Dermis microvascular lymphatic vessel endothelial cell (primary cell): ENCODE data around the gene CRABP1. TPM values are rescaled to one million over a fixed set of nuclear protein-coding genes. Genes with fewer than 3 reads are reported as not detected.

Source experiments
- DNase-seq, 2 donors: peaks; one replicate each; pipeline versions ENCODE4 v3.0.0 to v3.0.0-alpha.2; 2010; ENCODE audit warnings: low read depth in 2 of 2
- total RNA-seq: library from RNA; depleted of rRNA; stranded (reverse); fragments of >200 nt; gene quantifications from 2 replicates; pipeline ENCODE4 v1.2.1, GENCODE V29; 2014

CRABP1 gene
- not detected in 2 replicates for total RNA-seq

GRCh38 chr15:78340231-78341056 lies at the start of gene CRABP1:
TSS of gene CRABP1 (plus strand) at chr15:78340353. CDS start at chr15:78340429, 76 bp downstream.
- no peak for DNase-seq

- DNase-seq = no peak
These were observed 49.1 kb upstream of the CRABP1 start for GRCh38 chr15:78291052-78291451.

- DNase-seq = no peak
These were observed 48.5 kb upstream of the CRABP1 start for GRCh38 chr15:78291698-78292097.

- no peak for DNase-seq
These were observed 47.9 kb upstream of the CRABP1 start for GRCh38 chr15:78292219-78292618.

GRCh38 chr15:78299101-78299930 lies 40.8 kb upstream of the CRABP1 start, which contains the start of gene SKIC8:
TSS of gene SKIC8 (minus strand) at chr15:78299609. CDS start at chr15:78295686, 3,923 bp downstream.
- peak; percentile 83 to 91 for DNase-seq

- no peak for DNase-seq
These were observed 38.8 kb upstream of the CRABP1 start for GRCh38 chr15:78301326-78301725.

- DNase-seq = no peak
These were observed 38.3 kb upstream of the CRABP1 start for GRCh38 chr15:78301828-78302227.

GRCh38 chr15:78302579-78303312 lies 37.4 kb upstream of the CRABP1 start:
- DNase-seq = no peak

GRCh38 chr15:78304216-78305066 lies 35.7 kb upstream of the CRABP1 start:
- DNase-seq = no peak

GRCh38 chr15:78306176-78306774 lies 33.9 kb upstream of the CRABP1 start:
- no peak for DNase-seq

- DNase-seq = no peak
These were observed 32.2 kb upstream of the CRABP1 start for GRCh38 chr15:78307976-78308375.

GRCh38 chr15:78308422-78309032 lies 31.6 kb upstream of the CRABP1 start:
- peak; percentile 44 to 73 for DNase-seq

GRCh38 chr15:78311292-78311691 lies 28.9 kb upstream of the CRABP1 start:
- DNase-seq = no peak

GRCh38 chr15:78312536-78312935 lies 27.6 kb upstream of the CRABP1 start:
- DNase-seq = no peak

- no peak for DNase-seq
These were observed 27.2 kb upstream of the CRABP1 start for GRCh38 chr15:78312957-78313356.

- DNase-seq = no peak
These were observed 26.8 kb upstream of the CRABP1 start for GRCh38 chr15:78313383-78313782.

- no peak for DNase-seq
These were observed 26.0 kb upstream of the CRABP1 start for GRCh38 chr15:78314181-78314581.

- peak in 1 of 2 donors; percentile 33 for DNase-seq
These were observed 24.4 kb upstream of the CRABP1 start for GRCh38 chr15:78315686-78316282.

- DNase-seq = no peak
These were observed 23.7 kb upstream of the CRABP1 start for GRCh38 chr15:78316283-78317083.
